Motor neuron (in vitro differentiated cells): ENCODE measurements around the gene MACROD2. TPM values are rescaled to one million over a fixed set of nuclear protein-coding genes. Genes with fewer than 3 reads are reported as not detected.

Experiments
- ATAC-seq, 8 experiments: fragments of 200-7000 bp; cut with Tn5 transposase; replicated peaks in 6 of 8; 2 replicates each; pipeline ENCODE4 v1.8.0; 2021; ENCODE audit warnings: mild to moderate bottlenecking in 8 of 8, moderate library complexity in 8 of 8
- H3K27ac ChIP-seq, 2 donors: fragments of 250-450 bp; sonication (Bioruptor Pico); 2 replicates each; pipeline ENCODE4 v1.9.0; 2021; ENCODE audit warnings: antibody characterized with exemption in 2 of 2, mild to moderate bottlenecking in 2 of 2, moderate library complexity in 1 of 2
- H3K4me1 ChIP-seq, 2 donors: fragments of 250-450 bp; sonication (Bioruptor Pico); replicated peaks in 1 of 2; 2 replicates each; pipeline ENCODE4 v1.6.1; 2021; ENCODE audit warnings: antibody characterized with exemption in 2 of 2, mild to moderate bottlenecking in 2 of 2, moderate library complexity in 1 of 2
- H3K4me3 ChIP-seq, 5 donors: fragments of 250-450 bp; sonication (Bioruptor Pico); 2 replicates each; pipeline ENCODE4 v1.9.0; 2021; ENCODE audit warnings: antibody characterized with exemption in 5 of 5, mild to moderate bottlenecking in 5 of 5, moderate library complexity in 4 of 5
- WGBS, 10 experiments: fragments of 450-650 bp; shearing (Covaris generic); methylation state at CpG; one replicate each; pipeline ENCODE4 v1.0.0; 2022; 5-methylcytosine and 5-hydroxymethylcytosine counted together
- in situ Hi-C, 9 experiments: fragments of 400-800 bp; cut with MboI; loops; one replicate each; pipeline ENCODE4 v1.15.0; 2021; ENCODE audit warnings: low sequenced_read_pairs in 9 of 9, low pct_unique_long_range_greater_than_20kb in 2 of 9; ENCODE audit not compliant: unreplicated experiment in 9 of 9
- total RNA-seq, 8 experiments: library from RNA; unstranded; fragments of 300-600 nt; gene quantifications; 2 replicates each; pipeline versions ENCODE4 v1.2.3 to v1.2.4, GENCODE V29; 2022

The MACROD2 gene
- total RNA-seq, 8 experiments from 2014 or later, result 4.3 to 24.9 (median 10.4) TPM

GRCh38 chr20:15900443-15900842 lies 1905.1 kb downstream of the MACROD2 start:
- in situ Hi-C loops, result no loop called here
- H3K27ac ChIP-seq, result no peak overlapping the region
- 0 to 100% (median 60%) methylated on average over 1 of the region's 1 CpG; no CpG with 5 or more reads in 1 of the 10 experiments for WGBS, 10 experiments
- no peak for ATAC-seq
- H3K4me3 ChIP-seq, result no peak overlapping the region
- peaks cover 0 to 6% of the 10 kb centered on the region in 2 donors for H3K4me1 ChIP-seq

- Histone ChIP-seq H3K4me1 (peaks cover 0 to 6% of the 10 kb centered on the region in 2 donors), H3K4me3 (no peak overlapping the region), H3K27ac (no peak overlapping the region)
- 60 to 98% (median 82%) methylated on average over 1 to 9 of the region's 9 CpGs for WGBS, 10 experiments
- peak in 1 of 8 experiments; percentile 26 for ATAC-seq
- in situ Hi-C loops, result no loop called here
These were observed 1907.2 kb downstream of the MACROD2 start for GRCh38 chr20:15902493-15902892.

- H3K4me1 ChIP-seq, result no peaks in the 10 kb centered on the region
- no peak overlapping the region for H3K4me3 ChIP-seq
- in situ Hi-C loops, result no loop called here
- 29 to 100% (median 86%) methylated on average over 1 to 3 of the region's 3 CpGs for WGBS, 10 experiments
- ATAC-seq, result no peak
- H3K27ac ChIP-seq, result no peak overlapping the region
These were observed 1910.3 kb downstream of the MACROD2 start for GRCh38 chr20:15905661-15906060.

- H3K4me3 ChIP-seq, result no peak overlapping the region
- no peak for ATAC-seq
- in situ Hi-C loops, result no loop called here
- 57 to 100% (median 88%) methylated on average over 1 to 2 of the region's 2 CpGs; no CpG with 5 or more reads in 2 of the 10 experiments for WGBS, 10 experiments
- H3K27ac ChIP-seq, result no peak overlapping the region
- H3K4me1 ChIP-seq, result peaks cover 0 to 3% of the 10 kb centered on the region in 2 donors
These were observed 1914.7 kb downstream of the MACROD2 start for GRCh38 chr20:15909995-15910394.

GRCh38 chr20:15911581-15911980 lies 1916.3 kb downstream of the MACROD2 start:
- peak in 1 of 8 experiments; percentile 32 for ATAC-seq
- Histone ChIP-seq H3K4me3 (no peak overlapping the region), H3K4me1 (peaks cover 0 to 3% of the 10 kb centered on the region in 2 donors), H3K27ac (no peak overlapping the region)
- 43 to 100% (median 89%) methylated on average over 1 to 7 of the region's 7 CpGs; no CpG with 5 or more reads in 1 of the 10 experiments for WGBS, 10 experiments
- in situ Hi-C loops, result no loop called here

- in situ Hi-C loops, result no loop called here
- Histone ChIP-seq H3K4me3 (no peak overlapping the region), H3K27ac (no peak overlapping the region), H3K4me1 (peaks cover 3 to 16% of the 10 kb centered on the region in 2 donors)
- 0 to 86% (median 62%) methylated on average over 1 to 3 of the region's 3 CpGs; no CpG with 5 or more reads in 1 of the 10 experiments for whole genome bisulfite sequencing, 10 experiments
- peak in 2 of 8 experiments; percentile 55 to 57 for ATAC-seq
These were observed 1918.2 kb downstream of the MACROD2 start for GRCh38 chr20:15913391-15914025.

- Histone ChIP-seq H3K4me1 (peaks cover 3 to 16% of the 10 kb centered on the region in 2 donors), H3K4me3 (no peak overlapping the region), H3K27ac (no peak overlapping the region)
- in situ Hi-C loops, result no loop called here
- no peak for ATAC-seq
- WGBS, 10 experiments, result 40 to 100% (median 92%) methylated on average over 1 to 5 of the region's 5 CpGs; no CpG with 5 or more reads in 2 of the 10 experiments
These were observed 1921.3 kb downstream of the MACROD2 start for GRCh38 chr20:15916623-15917022.

- WGBS, 10 experiments, result 25 to 77% (median 45%) methylated on average over 2 to 4 of the region's 4 CpGs; no CpG with 5 or more reads in 2 of the 10 experiments
- in situ Hi-C loops, result no loop called here
- Histone ChIP-seq H3K4me1 (peaks cover 3 to 16% of the 10 kb centered on the region in 2 donors), H3K4me3 (no peak overlapping the region), H3K27ac (no peak overlapping the region)
- peak in 5 of 8 experiments; percentile 43 to 66 (median 53) for ATAC-seq
These were observed 1922.0 kb downstream of the MACROD2 start for GRCh38 chr20:15917283-15917682.

- in situ Hi-C loops, result no loop called here
- Histone ChIP-seq H3K4me3 (no peak overlapping the region), H3K4me1 (peaks cover 3 to 16% of the 10 kb centered on the region in 2 donors), H3K27ac (no peak overlapping the region)
- WGBS, 10 experiments, result 0 to 100% (median 67%) methylated on average over 1 to 3 of the region's 3 CpGs; no CpG with 5 or more reads in 1 of the 10 experiments
- ATAC-seq, result no peak
These were observed 1923.3 kb downstream of the MACROD2 start for GRCh38 chr20:15918631-15919030.

GRCh38 chr20:15919118-15919517 lies 1923.8 kb downstream of the MACROD2 start:
- ATAC-seq, result no peak
- Histone ChIP-seq H3K27ac (no peak overlapping the region), H3K4me3 (no peak overlapping the region), H3K4me1 (peaks cover 3 to 13% of the 10 kb centered on the region in 2 donors)
- 17 to 100% (median 83%) methylated on average over 1 to 4 of the region's 4 CpGs for WGBS, 10 experiments
- in situ Hi-C loops, result no loop called here

- Histone ChIP-seq H3K4me3 (no peak overlapping the region), H3K4me1 (peaks cover 3 to 11% of the 10 kb centered on the region in 2 donors), H3K27ac (no peak overlapping the region)
- WGBS, 10 experiments, result 20 to 95% (median 85%) methylated on average over 1 to 4 of the region's 4 CpGs; no CpG with 5 or more reads in 5 of the 10 experiments
- ATAC-seq, result no peak
- in situ Hi-C loops, result loop anchor here in 1 of 9 experiments (10.0 kb wide), 1 partner anchor 577 kb away; no protein-coding TSS in a partner anchor
These were observed 1926.6 kb downstream of the MACROD2 start for GRCh38 chr20:15921930-15922329.

GRCh38 chr20:15922556-15922955 lies 1927.2 kb downstream of the MACROD2 start:
- no peak for ATAC-seq
- H3K27ac ChIP-seq, result no peak overlapping the region
- in situ Hi-C loops, result loop anchor here in 1 of 9 experiments (10.0 kb wide), 1 partner anchor 578 kb away; no protein-coding TSS in a partner anchor
- no peak overlapping the region for H3K4me3 ChIP-seq
- 0 to 100% (median 30%) methylated on average over 1 of the region's 1 CpG; no CpG with 5 or more reads in 6 of the 10 experiments for WGBS, 10 experiments
- peaks cover 0 to 4% of the 10 kb centered on the region in 2 donors for H3K4me1 ChIP-seq

- 67 to 99% (median 91%) methylated on average over 2 to 7 of the region's 8 CpGs for WGBS, 10 experiments
- ATAC-seq, result no peak
- Histone ChIP-seq H3K27ac (no peak overlapping the region), H3K4me3 (no peak overlapping the region), H3K4me1 (no peaks in the 10 kb centered on the region)
- in situ Hi-C loops, result loop anchor here in 1 of 9 experiments (10.0 kb wide), 1 partner anchor 578 kb away; no protein-coding TSS in a partner anchor
These were observed 1927.9 kb downstream of the MACROD2 start for GRCh38 chr20:15923030-15923776.
